ENCODE results near the gene C2orf76. TPM values are rescaled to one million over a fixed set of nuclear protein-coding genes. Genes with fewer than 3 reads are reported as not detected.

C2orf76 gene
- total and polyA plus RNA-seq, 2 donors (not counting 1 experiment from before 2014, with no cell fraction given), result 6.9 to 13.6 TPM

DNA sequence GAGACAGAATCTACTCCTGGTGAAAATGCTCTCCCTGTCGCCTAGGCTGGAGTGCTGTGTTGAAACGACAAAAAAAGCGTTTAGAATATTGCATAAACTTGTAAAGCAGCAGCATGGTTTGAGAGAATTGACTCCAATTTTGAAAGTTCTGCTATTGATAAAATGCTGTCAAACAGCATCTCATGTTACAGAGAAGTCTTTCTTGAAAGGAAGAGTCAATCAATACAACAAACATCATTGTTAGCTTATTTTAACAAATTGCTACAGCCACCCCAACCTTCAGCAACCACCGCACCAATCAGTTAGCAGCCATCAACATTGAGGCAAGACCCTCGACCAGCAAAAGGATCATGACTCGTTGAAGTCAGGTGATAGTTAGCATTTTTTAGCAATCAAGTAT, 6.9 kb downstream of the C2orf76 start:
- intact Hi-C loops (cut with micrococcal nuclease), result no loop called here
- peaks cover 2% of the 10 kb centered on the region for H3K9me3 Mint-ChIP-seq (ENCODE audit: insufficient read depth)
- no peak overlapping the region for H3K27ac ChIP-seq (ENCODE audit: low read length in 2 of 2)
- no peak overlapping the region for H3K4me2 ChIP-seq (replicated peaks; ENCODE audit: low read depth, low read length, poor library complexity, severe bottlenecking)
- ATAC-seq (ENCODE audit: low read depth) (no peak), DNase-seq (no peak)
- H3K27me3 ChIP-seq (replicated peaks in 1 of 4; ENCODE audit: control extremely low read depth in 1 of 4, control insufficient read depth in 3 of 4, insufficient read depth in 4 of 4, low read length in 3 of 4), result no peaks in the 10 kb centered on the region
- WGBS (ENCODE audit: insufficient coverage), result 96% methylated on average over 3 of the region's 6 CpGs
- H3K36me3 ChIP-seq (replicated peaks in 1 of 2; ENCODE audit: control extremely low read depth in 1 of 2, control insufficient read depth in 1 of 2, extremely low read depth in 1 of 2, insufficient read depth in 2 of 2, low read length in 1 of 2), result no peaks in the 10 kb centered on the region
- TF ChIP-seq, protein P1, sequence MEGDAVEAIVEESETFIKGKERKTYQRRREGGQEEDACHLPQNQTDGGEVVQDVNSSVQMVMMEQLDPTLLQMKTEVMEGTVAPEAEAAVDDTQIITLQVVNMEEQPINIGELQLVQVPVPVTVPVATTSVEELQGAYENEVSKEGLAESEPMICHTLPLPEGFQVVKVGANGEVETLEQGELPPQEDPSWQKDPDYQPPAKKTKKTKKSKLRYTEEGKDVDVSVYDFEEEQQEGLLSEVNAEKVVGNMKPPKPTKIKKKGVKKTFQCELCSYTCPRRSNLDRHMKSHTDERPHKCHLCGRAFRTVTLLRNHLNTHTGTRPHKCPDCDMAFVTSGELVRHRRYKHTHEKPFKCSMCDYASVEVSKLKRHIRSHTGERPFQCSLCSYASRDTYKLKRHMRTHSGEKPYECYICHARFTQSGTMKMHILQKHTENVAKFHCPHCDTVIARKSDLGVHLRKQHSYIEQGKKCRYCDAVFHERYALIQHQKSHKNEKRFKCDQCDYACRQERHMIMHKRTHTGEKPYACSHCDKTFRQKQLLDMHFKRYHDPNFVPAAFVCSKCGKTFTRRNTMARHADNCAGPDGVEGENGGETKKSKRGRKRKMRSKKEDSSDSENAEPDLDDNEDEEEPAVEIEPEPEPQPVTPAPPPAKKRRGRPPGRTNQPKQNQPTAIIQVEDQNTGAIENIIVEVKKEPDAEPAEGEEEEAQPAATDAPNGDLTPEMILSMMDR (IDR thresholded peaks at IDR 0.05), result no peak
- TF ChIP-seq EZH2 (IDR thresholded peaks at IDR 0.05; ENCODE audit: borderline replicate concordance, insufficient read depth, low read depth, low read length, poor library complexity, severe bottlenecking), result no peak
- CTCF ChIA-PET, result no interaction called here
- peaks cover 0 to 2% (median 0%) of the 10 kb centered on the region in 3 donors for H3K9me3 ChIP-seq (ENCODE audit: control extremely low read depth in 1 of 3, control insufficient read depth in 2 of 3, insufficient read depth in 1 of 3, low read length in 2 of 3)
- no peak overlapping the region for H3K4me3 Mint-ChIP-seq
- H3K4me1 Mint-ChIP-seq, result peaks cover 42% of the 10 kb centered on the region
- H3K9ac ChIP-seq (ENCODE audit: low read length), result no peak overlapping the region
- H2AFZ ChIP-seq (ENCODE audit: insufficient read depth, low read depth, low read length, poor library complexity, severe bottlenecking), result no peak overlapping the region
- H3K4me3 ChIP-seq (ENCODE audit: control extremely low read depth in 1 of 5, extremely low read depth in 1 of 5, insufficient read depth in 1 of 5, low read depth in 2 of 5, low read length in 4 of 5), result no peak overlapping the region
- H3K27ac Mint-ChIP-seq, result no peak overlapping the region
- H3K27me3 Mint-ChIP-seq, result no peaks in the 10 kb centered on the region
- peaks cover 20 to 24% of the 10 kb centered on the region in 2 donors for H3K4me1 ChIP-seq (ENCODE audit: control insufficient read depth in 2 of 2, insufficient read depth in 2 of 2, low read length in 2 of 2)
- POLR2A ChIA-PET, result no interaction called here
- no peaks in the 10 kb centered on the region for H4K20me1 ChIP-seq (ENCODE audit: control insufficient read depth, insufficient read depth, low read length, poor library complexity, severe bottlenecking)
- peaks cover 31% of the 10 kb centered on the region for H3K79me2 ChIP-seq (ENCODE audit: control insufficient read depth, insufficient read depth, low read length)

DNA sequence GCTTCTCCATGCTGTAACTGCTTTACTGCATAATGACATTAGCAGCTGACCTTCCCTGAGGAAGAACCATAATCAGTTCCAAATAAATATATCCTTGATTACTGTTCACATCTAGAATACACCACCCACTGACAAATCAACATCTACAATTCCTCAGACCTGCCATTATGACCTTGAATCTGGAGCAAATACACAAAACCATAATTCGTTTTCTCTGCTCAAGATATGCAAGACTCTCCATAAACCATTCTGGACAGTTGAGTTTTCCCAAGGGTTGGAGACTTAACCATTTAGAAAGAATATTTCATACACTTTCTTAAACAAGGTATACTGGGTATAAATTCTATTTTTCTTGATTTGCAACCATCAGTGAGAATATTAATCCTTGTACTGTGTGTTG, 11.8 kb downstream of the C2orf76 start:
- Histone ChIP-seq H3K4me1 (ENCODE audit: control insufficient read depth in 2 of 2, insufficient read depth in 2 of 2, low read length in 2 of 2) (peaks cover 29 to 32% of the 10 kb centered on the region in 2 donors), H3K27me3 (replicated peaks in 1 of 4; ENCODE audit: control extremely low read depth in 1 of 4, control insufficient read depth in 3 of 4, insufficient read depth in 4 of 4, low read length in 3 of 4) (no peaks in the 10 kb centered on the region), H3K9ac (ENCODE audit: low read length) (no peak overlapping the region), H3K9me3 (ENCODE audit: control extremely low read depth in 1 of 3, control insufficient read depth in 2 of 3, insufficient read depth in 1 of 3, low read length in 2 of 3) (peaks cover 6 to 17% (median 10%) of the 10 kb centered on the region in 3 donors), H3K27ac (ENCODE audit: low read length in 2 of 2) (no peak overlapping the region), H4K20me1 (ENCODE audit: control insufficient read depth, insufficient read depth, low read length, poor library complexity, severe bottlenecking) (no peaks in the 10 kb centered on the region), H3K4me2 (replicated peaks; ENCODE audit: low read depth, low read length, poor library complexity, severe bottlenecking) (no peak overlapping the region), H2AFZ (ENCODE audit: insufficient read depth, low read depth, low read length, poor library complexity, severe bottlenecking) (no peak overlapping the region), H3K36me3 (replicated peaks in 1 of 2; ENCODE audit: control extremely low read depth in 1 of 2, control insufficient read depth in 1 of 2, extremely low read depth in 1 of 2, insufficient read depth in 2 of 2, low read length in 1 of 2) (no peaks in the 10 kb centered on the region), H3K79me2 (ENCODE audit: control insufficient read depth, insufficient read depth, low read length) (peaks cover 20% of the 10 kb centered on the region), H3K4me3 (ENCODE audit: control extremely low read depth in 1 of 5, extremely low read depth in 1 of 5, insufficient read depth in 1 of 5, low read depth in 2 of 5, low read length in 4 of 5) (no peak overlapping the region)
- TF ChIP-seq EZH2 (IDR thresholded peaks at IDR 0.05; ENCODE audit: borderline replicate concordance, insufficient read depth, low read depth, low read length, poor library complexity, severe bottlenecking), result no peak
- TF ChIP-seq, protein P1 (IDR thresholded peaks at IDR 0.05), result no peak
- peaks cover 40% of the 10 kb centered on the region for H3K4me1 Mint-ChIP-seq
- H3K9me3 Mint-ChIP-seq (ENCODE audit: insufficient read depth), result no peaks in the 10 kb centered on the region
- DNase-seq (no peak), ATAC-seq (ENCODE audit: low read depth) (no peak)
- ChIA-PET CTCF (no interaction called here), POLR2A (no interaction called here)
- no peaks in the 10 kb centered on the region for H3K27me3 Mint-ChIP-seq
- WGBS (ENCODE audit: insufficient coverage), result no CpG with 5 or more reads among the region's 1 CpG
- intact Hi-C loops (cut with micrococcal nuclease), result no loop called here
- H3K4me3 Mint-ChIP-seq, result no peak overlapping the region
- H3K27ac Mint-ChIP-seq, result no peak overlapping the region
